ENCODE measurements around the gene TNXB.
"Not testable (repeated sequence)": the region's sequence is repeated elsewhere in the genome, so short reads cannot be mapped to it uniquely, and the experiment has no call there.

- not testable (repeated sequence) for TF ChIP-seq CTCF, POLR2A (IDR thresholded peaks at IDR 0.05)
Observed at GRCh38 chr6:32022100-32022499, 87.0 kb downstream of the TNXB start.
